H1 (cell line): ENCODE data around the gene WNT5A. TPM values are rescaled to one million over a fixed set of nuclear protein-coding genes. Genes with fewer than 3 reads are reported as not detected.

Experiments
- BCL11A ChIP-seq, 2 experiments: IDR thresholded peaks; one replicate each; pipeline ENCODE4 v1.6.1; 2011; ENCODE audit warnings: low read depth in 2 of 2, low read length in 2 of 2, mild to moderate bottlenecking in 2 of 2
- BRCA1 ChIP-seq: IDR thresholded peaks from 2 replicates; pipeline ENCODE4 v1.6.1; 2012; ENCODE audit warnings: low read depth, low read length, improper control_type of control experiment
- CEBPB ChIP-seq: IDR thresholded peaks from 2 replicates; pipeline ENCODE4 v1.6.1; 2012; ENCODE audit warnings: low read depth, low read length
- CTBP2 ChIP-seq: IDR thresholded peaks from 2 replicates; pipeline ENCODE4 v1.7.0; 2011; ENCODE audit warnings: borderline replicate concordance, mild to moderate bottlenecking, moderate library complexity, mixed read lengths, low read length; ENCODE audit not compliant: insufficient read depth, insufficient read length
- polyA plus RNA-seq, 7 experiments: library from polyadenylated mRNA; depleted of rRNA in 3 of 7; stranded (reverse) in 5 of 7; unstranded in 2 of 7; fragments of >200 nt in 5 of 7; fragments of 200-250 nt in 2 of 7; gene quantifications; 1 replicate in 5 of 7; 2 replicates in 1 of 7; 4 replicates in 1 of 7; pipeline versions ENCODE4 v1.2.1 to v1.2.3, GENCODE V29; 2011 to 2013; ENCODE audit warnings: missing spikeins in 2 of 7, mixed read lengths in 2 of 7
- total RNA-seq: library from RNA; stranded (reverse); fragmentation: NEBNext Ultra II Directional; extraction: Animal tissue kit (Norgen Biotek cat#: 25700); gene quantifications from 2 replicates; pipeline ENCODE4 v1.2.1, GENCODE V29; 2021
- TF ChIP-seq, protein P1 (sequence below), 3 experiments: IDR thresholded peaks; 1 replicate in 2 of 3; 2 replicates in 1 of 3; pipeline versions ENCODE4 v1.5.1 to v1.6.1; 2011; ENCODE audit warnings: low read length in 3 of 3, mild to moderate bottlenecking in 3 of 3, inconsistent platforms in 2 of 3, low read depth in 1 of 3, moderate library complexity in 1 of 3; ENCODE audit not compliant: insufficient read depth in 1 of 3; ENCODE audit errors: control extremely low read depth in 1 of 3

Gene WNT5A
- total and polyA plus RNA-seq, 2 of the 8 experiments (the other 6 are each of a cell fraction or from before 2014, with no cell fraction given): 3.9 to 5.6 TPM

DNA sequence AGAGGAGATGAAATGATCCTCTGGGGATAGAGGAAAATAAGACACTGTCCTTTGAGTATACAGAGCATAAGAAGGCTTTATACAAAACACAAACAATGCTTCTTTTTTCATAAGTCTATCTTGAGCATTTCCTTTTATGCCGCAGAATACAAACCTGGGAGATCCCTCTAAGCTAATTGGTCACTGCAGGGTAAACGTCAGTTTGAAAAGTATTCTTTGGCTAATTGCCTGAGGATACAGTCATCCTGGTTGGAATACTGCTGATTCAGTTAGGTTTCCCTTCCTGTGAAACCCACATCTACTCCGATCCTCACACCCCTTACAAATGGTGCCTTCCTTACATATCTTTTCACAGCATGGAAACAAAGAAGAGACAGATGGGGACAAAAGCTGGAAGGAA lies 10.6 kb downstream of the WNT5A start (continued):
- TF ChIP-seq CEBPB (no peak), BRCA1 (no peak), CTBP2 (no peak), BCL11A (IDR thresholded peaks at IDR 0.05; ENCODE audit: low read depth in 2 of 2, low read length in 2 of 2) (no peak)
- TF ChIP-seq, protein P1, sequence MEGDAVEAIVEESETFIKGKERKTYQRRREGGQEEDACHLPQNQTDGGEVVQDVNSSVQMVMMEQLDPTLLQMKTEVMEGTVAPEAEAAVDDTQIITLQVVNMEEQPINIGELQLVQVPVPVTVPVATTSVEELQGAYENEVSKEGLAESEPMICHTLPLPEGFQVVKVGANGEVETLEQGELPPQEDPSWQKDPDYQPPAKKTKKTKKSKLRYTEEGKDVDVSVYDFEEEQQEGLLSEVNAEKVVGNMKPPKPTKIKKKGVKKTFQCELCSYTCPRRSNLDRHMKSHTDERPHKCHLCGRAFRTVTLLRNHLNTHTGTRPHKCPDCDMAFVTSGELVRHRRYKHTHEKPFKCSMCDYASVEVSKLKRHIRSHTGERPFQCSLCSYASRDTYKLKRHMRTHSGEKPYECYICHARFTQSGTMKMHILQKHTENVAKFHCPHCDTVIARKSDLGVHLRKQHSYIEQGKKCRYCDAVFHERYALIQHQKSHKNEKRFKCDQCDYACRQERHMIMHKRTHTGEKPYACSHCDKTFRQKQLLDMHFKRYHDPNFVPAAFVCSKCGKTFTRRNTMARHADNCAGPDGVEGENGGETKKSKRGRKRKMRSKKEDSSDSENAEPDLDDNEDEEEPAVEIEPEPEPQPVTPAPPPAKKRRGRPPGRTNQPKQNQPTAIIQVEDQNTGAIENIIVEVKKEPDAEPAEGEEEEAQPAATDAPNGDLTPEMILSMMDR (IDR thresholded peaks at IDR 0.05; ENCODE audit: control extremely low read depth in 1 of 3, insufficient read depth in 1 of 3, low read depth in 1 of 3, low read length in 3 of 3): no peak
